IPS-11a (cell line): ENCODE results near the gene NUDT21.

Experiments
- H3K4me3 ChIP-seq: one replicate; pipeline ENCODE4 v1.5.1; 2013; ENCODE audit warnings: low read depth, low read length, control low read depth

Gene NUDT21

GRCh38 chr16:56462064-56462796, 11.1 kb upstream of the NUDT21 start:
- no peak overlapping the region for H3K4me3 ChIP-seq

- no peak overlapping the region for H3K4me3 ChIP-seq
Measured at GRCh38 chr16:56460101-56460500, 9.0 kb upstream of the NUDT21 start.

GRCh38 chr16:56457927-56458470, 6.9 kb upstream of the NUDT21 start:
- no peak overlapping the region for H3K4me3 ChIP-seq

- peak overlapping the region; percentile 91 for H3K4me3 ChIP-seq
Measured at GRCh38 chr16:56451753-56452689, 889 bp upstream of the NUDT21 start.

GRCh38 chr16:56450275-56450985, 702 bp downstream of the NUDT21 start:
- peak overlapping the region; percentile 91 for H3K4me3 ChIP-seq

- H3K4me3 ChIP-seq = no peak overlapping the region
Measured at GRCh38 chr16:56448005-56448404, 3.1 kb downstream of the NUDT21 start.

- H3K4me3 ChIP-seq = no peak overlapping the region
Measured at GRCh38 chr16:56447286-56447685, 3.8 kb downstream of the NUDT21 start.

- H3K4me3 ChIP-seq = no peak overlapping the region
Measured at GRCh38 chr16:56438038-56438437, 13.1 kb downstream of the NUDT21 start.

GRCh38 chr16:56436258-56436657, 14.9 kb downstream of the NUDT21 start:
- H3K4me3 ChIP-seq = no peak overlapping the region

GRCh38 chr16:56428091-56428490, 23.0 kb downstream of the NUDT21 start:
- H3K4me3 ChIP-seq = no peak overlapping the region

- no peak overlapping the region for H3K4me3 ChIP-seq
Measured at GRCh38 chr16:56426585-56426984, 24.5 kb downstream of the NUDT21 start.

- H3K4me3 ChIP-seq = peak within 1 kb of the TSS; percentile 72
Measured at GRCh38 chr16:56425439-56425832, 25.7 kb downstream of the NUDT21 start, which contains the start of gene AMFR. AMFR (minus strand) TSS chr16:56425545; CDS start chr16:56425327, 218 bp downstream.

GRCh38 chr16:56424791-56425438, 26.2 kb downstream of the NUDT21 start:
- peak overlapping the region; percentile 72 for H3K4me3 ChIP-seq

GRCh38 chr16:56424404-56424764, 26.7 kb downstream of the NUDT21 start:
- peak overlapping the region; percentile 72 for H3K4me3 ChIP-seq

GRCh38 chr16:56423584-56424403, 27.3 kb downstream of the NUDT21 start:
- peak overlapping the region; percentile 72 for H3K4me3 ChIP-seq

GRCh38 chr16:56422896-56423441, 28.2 kb downstream of the NUDT21 start:
- H3K4me3 ChIP-seq = no peak overlapping the region

GRCh38 chr16:56421976-56422669, 29.0 kb downstream of the NUDT21 start:
- no peak overlapping the region for H3K4me3 ChIP-seq

GRCh38 chr16:56421313-56421712, 29.8 kb downstream of the NUDT21 start:
- no peak overlapping the region for H3K4me3 ChIP-seq

GRCh38 chr16:56420613-56421012, 30.5 kb downstream of the NUDT21 start:
- no peak overlapping the region for H3K4me3 ChIP-seq
